HEK293 (cell line): ENCODE results near the gene MAGI2.

Experiments used
- CTCF ChIA-PET: fragments of 350-600 bp; formaldehyde crosslinking; extraction: SDS; loops from one replicate; lab custom pipeline; 2021; ENCODE audit warnings: antibody characterized with exemption; lab: Yijun Ruan, JAX
- POLR2A ChIA-PET: fragments of 300-600 bp; formaldehyde crosslinking; extraction: SDS; loops from one replicate; lab custom pipeline; 2020; ENCODE audit warnings: antibody characterized with exemption, inconsistent platforms; lab: Yijun Ruan, JAX
- H3K27ac ChIP-seq: fragments of 200-500 bp; sonication (Bioruptor generic); 2 replicates; pipeline ENCODE4 v1.5.1; 2014; ENCODE audit warnings: low read depth, low read length, control low read depth, inconsistent platforms; ENCODE audit errors: extremely low read depth
- H3K36me3 ChIP-seq, 2 experiments: fragments of 200-500 bp in 1 of 2; sonication (Bioruptor generic) in 1 of 2; 1 replicate in 1 of 2; 2 replicates in 1 of 2; pipeline ENCODE4 v1.5.1; 2014 to 2017; ENCODE audit warnings: inconsistent platforms in 2 of 2, low read length in 2 of 2; ENCODE audit not compliant: control insufficient read depth in 2 of 2, insufficient read depth in 1 of 2
- H3K4me1 ChIP-seq: fragments of 200-500 bp; sonication (Bioruptor generic); 2 replicates; pipeline ENCODE4 v1.5.1; 2014; ENCODE audit warnings: mild to moderate bottlenecking, low read length, inconsistent platforms; ENCODE audit not compliant: control insufficient read depth, insufficient read depth
- H3K4me3 ChIP-seq: 2 replicates; pipeline ENCODE4 v1.5.1; 2011; ENCODE audit warnings: low read depth, mild to moderate bottlenecking, control low read depth, low read length, moderate library complexity
- H3K9me3 ChIP-seq: fragments of 200-500 bp; sonication (Bioruptor generic); 2 replicates; pipeline ENCODE4 v1.5.1; 2014; ENCODE audit warnings: low read depth, low read length, inconsistent platforms; ENCODE audit not compliant: control insufficient read depth, insufficient read depth
- ATF2 ChIP-seq: fragments of 450-650 bp; formaldehyde crosslinking; IDR thresholded peaks from 2 replicates; pipeline ENCODE4 v1.5.1; 2016; ENCODE audit warnings: missing biosample characterization, missing genetic modification characterization, low read depth
- CTCF ChIP-seq: fragments of 450-650 bp; formaldehyde crosslinking; IDR thresholded peaks from 2 replicates; pipeline ENCODE4 v1.5.1; 2016; ENCODE audit warnings: missing biosample characterization, missing genetic modification characterization
- KLF10 ChIP-seq: fragments of 450-650 bp; IDR thresholded peaks from 2 replicates; pipeline ENCODE4 v1.5.1; 2018; ENCODE audit warnings: missing biosample characterization, mild to moderate bottlenecking, missing genetic modification characterization
- ZFP3 ChIP-seq: fragments of 450-650 bp; formaldehyde crosslinking; IDR thresholded peaks from 2 replicates; pipeline ENCODE4 v1.5.1; 2016; ENCODE audit warnings: low read depth, missing biosample characterization, missing genetic modification characterization
- ZNF132 ChIP-seq: fragments of 450-650 bp; formaldehyde crosslinking; IDR thresholded peaks from 2 replicates; pipeline ENCODE4 v1.5.1; 2017; ENCODE audit warnings: missing biosample characterization, missing genetic modification characterization, borderline replicate concordance
- ZNF211 ChIP-seq: fragments of 450-650 bp; formaldehyde crosslinking; IDR thresholded peaks from 2 replicates; pipeline ENCODE4 v1.5.1; 2016; ENCODE audit warnings: low read depth, missing biosample characterization, missing genetic modification characterization
- ZNF214 ChIP-seq: fragments of 450-650 bp; formaldehyde crosslinking; IDR thresholded peaks from 2 replicates; pipeline ENCODE4 v1.5.1; 2017; ENCODE audit warnings: missing biosample characterization, mild to moderate bottlenecking, missing genetic modification characterization, borderline replicate concordance
- ZNF239 ChIP-seq: fragments of 450-650 bp; formaldehyde crosslinking; IDR thresholded peaks from 2 replicates; pipeline ENCODE4 v1.5.1; 2016; ENCODE audit warnings: missing biosample characterization, missing genetic modification characterization
- ZNF26 ChIP-seq: fragments of 450-650 bp; formaldehyde crosslinking; IDR thresholded peaks from 2 replicates; pipeline ENCODE4 v1.5.1; 2016; ENCODE audit warnings: missing biosample characterization, missing genetic modification characterization
- ZNF311 ChIP-seq: fragments of 450-650 bp; formaldehyde crosslinking; IDR thresholded peaks from 2 replicates; pipeline ENCODE4 v1.5.1; 2017; ENCODE audit warnings: missing biosample characterization, missing genetic modification characterization, borderline replicate concordance
- ZNF514 ChIP-seq: fragments of 450-650 bp; formaldehyde crosslinking; IDR thresholded peaks from 2 replicates; pipeline ENCODE4 v1.5.1; 2016; ENCODE audit warnings: missing biosample characterization, missing genetic modification characterization
- ZNF530 ChIP-seq: fragments of 450-650 bp; formaldehyde crosslinking; IDR thresholded peaks from 2 replicates; pipeline ENCODE4 v1.5.1; 2016; ENCODE audit warnings: low read depth, missing biosample characterization, missing genetic modification characterization
- ZNF544 ChIP-seq: fragments of 450-650 bp; formaldehyde crosslinking; IDR thresholded peaks from 2 replicates; pipeline ENCODE4 v1.5.0; 2017; ENCODE audit warnings: missing biosample characterization, missing genetic modification characterization
- ZNF560 ChIP-seq: fragments of 450-650 bp; formaldehyde crosslinking; IDR thresholded peaks from 2 replicates; pipeline ENCODE4 v1.5.1; 2017; ENCODE audit warnings: missing biosample characterization, missing genetic modification characterization, borderline replicate concordance
- ZNF626 ChIP-seq: fragments of 450-650 bp; sonication (Bioruptor Pico); formaldehyde crosslinking; IDR thresholded peaks from 2 replicates; pipeline ENCODE4 v1.5.1; 2018; ENCODE audit warnings: missing biosample characterization, missing genetic modification characterization, inconsistent platforms
- ZNF658 ChIP-seq: fragments of 450-650 bp; formaldehyde crosslinking; IDR thresholded peaks from 2 replicates; pipeline ENCODE4; 2016; ENCODE audit warnings: missing biosample characterization, missing genetic modification characterization
- ZSCAN16 ChIP-seq: fragments of 450-650 bp; formaldehyde crosslinking; IDR thresholded peaks from 2 replicates; pipeline ENCODE4 v1.5.1; 2016; ENCODE audit warnings: missing biosample characterization, missing genetic modification characterization
- TF ChIP-seq, protein P1 (sequence below): fragments of 450-650 bp; formaldehyde crosslinking; IDR thresholded peaks from 2 replicates; pipeline ENCODE4 v1.5.1; 2017; ENCODE audit warnings: missing biosample characterization, mild to moderate bottlenecking, missing genetic modification characterization, moderate library complexity

The MAGI2 gene

GRCh38 chr7:78265486-78265885, 1188.0 kb downstream of the MAGI2 start:
- TF ChIP-seq ZFP3 (tag by site-specific recombination) (no peak), ZNF132 (tag by site-specific recombination) (no peak), ZNF26 (tag by site-specific recombination) (no peak), ZNF560 (no peak), ZSCAN16 (no peak), ZNF626 (tag by site-specific recombination) (no peak), ZNF311 (tag by site-specific recombination) (no peak), ZNF211 (tag by site-specific recombination) (no peak), ZNF530 (no peak), ZNF658 (tag by site-specific recombination) (no peak), ZNF544 (tag by site-specific recombination) (no peak), ZNF239 (tag by site-specific recombination) (no peak)
- TF ChIP-seq, protein P1, sequence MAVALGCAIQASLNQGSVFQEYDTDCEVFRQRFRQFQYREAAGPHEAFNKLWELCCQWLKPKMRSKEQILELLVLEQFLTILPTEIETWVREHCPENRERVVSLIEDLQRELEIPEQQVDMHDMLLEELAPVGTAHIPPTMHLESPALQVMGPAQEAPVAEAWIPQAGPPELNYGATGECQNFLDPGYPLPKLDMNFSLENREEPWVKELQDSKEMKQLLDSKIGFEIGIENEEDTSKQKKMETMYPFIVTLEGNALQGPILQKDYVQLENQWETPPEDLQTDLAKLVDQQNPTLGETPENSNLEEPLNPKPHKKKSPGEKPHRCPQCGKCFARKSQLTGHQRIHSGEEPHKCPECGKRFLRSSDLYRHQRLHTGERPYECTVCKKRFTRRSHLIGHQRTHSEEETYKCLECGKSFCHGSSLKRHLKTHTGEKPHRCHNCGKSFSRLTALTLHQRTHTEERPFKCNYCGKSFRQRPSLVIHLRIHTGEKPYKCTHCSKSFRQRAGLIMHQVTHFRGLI: no peak
- POLR2A ChIA-PET: no interaction called here

DNA sequence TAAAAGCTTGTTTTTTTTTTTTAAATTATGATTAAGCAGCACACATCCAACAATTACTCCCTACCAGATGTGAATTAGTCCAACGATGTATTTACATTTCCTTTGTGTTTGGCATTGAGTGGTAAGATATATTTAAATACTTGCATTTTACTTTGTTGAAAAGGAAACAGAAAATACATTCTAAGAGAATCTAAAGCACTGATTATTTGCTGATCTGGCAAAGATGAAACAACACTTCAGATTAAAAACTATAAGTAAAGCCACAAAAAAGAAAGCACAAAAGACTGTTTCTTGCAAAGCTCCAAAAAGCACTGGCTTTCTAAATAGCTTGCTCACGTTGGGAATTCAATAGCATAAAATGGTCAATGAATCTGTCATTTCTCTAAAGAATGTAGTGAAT, 1188.4 kb downstream of the MAGI2 start:
- Histone ChIP-seq H3K27ac (no peak overlapping the region), H3K9me3 (no peaks in the 10 kb centered on the region), H3K4me1 (no peaks in the 10 kb centered on the region), H3K36me3 (no peaks in the 10 kb centered on the region), H3K4me3 (no peak overlapping the region)
- ChIA-PET CTCF (no interaction called here), POLR2A (no interaction called here)
- TF ChIP-seq ZNF514: no peak
- TF ChIP-seq ATF2 (tag by site-specific recombination): no peak
- no peak for TF ChIP-seq CTCF (tag by site-specific recombination)
- TF ChIP-seq KLF10 (tag by site-specific recombination): no peak
- no peak for TF ChIP-seq ZNF214 (tag by site-specific recombination)

More at GRCh38 chr7:78265486-78265885, 1188.0 kb downstream of the MAGI2 start:
- H3K4me1 ChIP-seq: no peaks in the 10 kb centered on the region
- H3K36me3 ChIP-seq: no peaks in the 10 kb centered on the region
- H3K27ac ChIP-seq: no peak overlapping the region
- H3K9me3 ChIP-seq: no peaks in the 10 kb centered on the region
- CTCF ChIA-PET: no interaction called here
- H3K4me3 ChIP-seq: no peak overlapping the region
